Measurements from ENCODE around the gene CPT1C.
A peak's percentile ranks its signal among the peaks of the same experiment; 100 is the strongest.
"Not testable (repeated sequence)": the region's sequence is repeated elsewhere in the genome, so short reads cannot be mapped to it uniquely, and the experiment has no call there.

The CPT1C gene

GRCh38 chr19:49713236-49713845 is 22.4 kb downstream of the CPT1C start:
- H3K27ac ChIP-seq, result 0 out of 2 replicates have a peak overlapping the region, but pooled peaks have one; percentile 12
- TF ChIP-seq ZFX (IDR thresholded peaks at IDR 0.05; ENCODE audit: borderline replicate concordance) (no peak), CTCF (IDR thresholded peaks at IDR 0.05) (no peak)

- TF ChIP-seq CTCF (IDR thresholded peaks at IDR 0.05) (no peak), ZFX (IDR thresholded peaks at IDR 0.05; ENCODE audit: borderline replicate concordance) (no peak)
- no peak overlapping the region for H3K27ac ChIP-seq
Measured at GRCh38 chr19:49716154-49716553, 25.2 kb downstream of the CPT1C start.

- TF ChIP-seq ZFX (IDR thresholded peaks at IDR 0.05; ENCODE audit: borderline replicate concordance) (no peak), CTCF (IDR thresholded peaks at IDR 0.05) (no peak)
- H3K27ac ChIP-seq, result no peak overlapping the region
Measured at GRCh38 chr19:49718511-49718910, 27.6 kb downstream of the CPT1C start.

DNA sequence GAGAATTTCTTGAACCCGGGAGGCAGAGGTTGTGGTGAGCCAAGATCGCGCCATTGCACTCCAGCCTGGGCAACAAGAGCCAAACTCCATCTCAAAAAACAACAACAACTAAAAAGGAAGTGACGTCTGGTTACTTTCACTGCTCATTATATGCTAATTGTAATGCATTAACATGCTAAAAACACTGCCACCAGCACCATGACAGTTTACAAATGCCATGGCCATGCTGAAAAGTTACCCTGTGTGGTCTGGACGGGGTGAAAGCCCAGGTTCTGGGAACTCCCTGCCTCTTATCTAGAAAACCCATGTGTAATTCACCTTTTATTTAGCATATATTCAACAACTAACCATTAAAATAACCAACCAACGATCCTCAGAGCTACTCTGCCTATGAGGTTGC is 28.1 kb downstream of the CPT1C start:
- no peak overlapping the region for H3K27ac ChIP-seq
- TF ChIP-seq CTCF (IDR thresholded peaks at IDR 0.05), result no peak

- H3K27ac ChIP-seq, result not testable (repeated sequence)
Measured at GRCh38 chr19:49719420-49719819, 28.5 kb downstream of the CPT1C start.

- no peak overlapping the region for H3K27ac ChIP-seq
- TF ChIP-seq ZFX (IDR thresholded peaks at IDR 0.05; ENCODE audit: borderline replicate concordance) (no peak), CTCF (IDR thresholded peaks at IDR 0.05) (no peak)
Measured at GRCh38 chr19:49727217-49728030, 36.5 kb downstream of the CPT1C start.

DNA sequence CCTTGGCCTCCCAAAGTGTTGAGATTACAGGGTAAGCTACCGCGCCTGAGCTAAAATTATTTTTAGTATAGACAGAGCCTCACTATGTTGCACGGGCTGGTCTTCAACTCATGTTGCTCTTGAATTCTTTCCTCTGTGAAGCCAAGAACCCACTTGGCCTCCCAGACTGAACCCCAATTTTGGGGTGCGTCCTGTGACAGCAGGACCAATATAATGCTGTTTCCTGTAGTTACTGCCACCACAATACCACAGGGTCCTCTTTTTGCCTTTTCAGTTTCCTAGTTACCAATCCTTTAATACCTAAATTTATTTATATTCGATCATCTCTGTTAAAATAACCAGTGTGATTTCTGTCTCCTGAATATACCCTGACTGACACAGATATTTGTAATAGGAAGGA is 39.2 kb downstream of the CPT1C start:
- no peak overlapping the region for H3K27ac ChIP-seq
- TF ChIP-seq CTCF (IDR thresholded peaks at IDR 0.05), result no peak
- no peak for TF ChIP-seq ZFX (IDR thresholded peaks at IDR 0.05; ENCODE audit: borderline replicate concordance)
